ENCODE measurements around the gene TIMP4.

The TIMP4 gene

DNA sequence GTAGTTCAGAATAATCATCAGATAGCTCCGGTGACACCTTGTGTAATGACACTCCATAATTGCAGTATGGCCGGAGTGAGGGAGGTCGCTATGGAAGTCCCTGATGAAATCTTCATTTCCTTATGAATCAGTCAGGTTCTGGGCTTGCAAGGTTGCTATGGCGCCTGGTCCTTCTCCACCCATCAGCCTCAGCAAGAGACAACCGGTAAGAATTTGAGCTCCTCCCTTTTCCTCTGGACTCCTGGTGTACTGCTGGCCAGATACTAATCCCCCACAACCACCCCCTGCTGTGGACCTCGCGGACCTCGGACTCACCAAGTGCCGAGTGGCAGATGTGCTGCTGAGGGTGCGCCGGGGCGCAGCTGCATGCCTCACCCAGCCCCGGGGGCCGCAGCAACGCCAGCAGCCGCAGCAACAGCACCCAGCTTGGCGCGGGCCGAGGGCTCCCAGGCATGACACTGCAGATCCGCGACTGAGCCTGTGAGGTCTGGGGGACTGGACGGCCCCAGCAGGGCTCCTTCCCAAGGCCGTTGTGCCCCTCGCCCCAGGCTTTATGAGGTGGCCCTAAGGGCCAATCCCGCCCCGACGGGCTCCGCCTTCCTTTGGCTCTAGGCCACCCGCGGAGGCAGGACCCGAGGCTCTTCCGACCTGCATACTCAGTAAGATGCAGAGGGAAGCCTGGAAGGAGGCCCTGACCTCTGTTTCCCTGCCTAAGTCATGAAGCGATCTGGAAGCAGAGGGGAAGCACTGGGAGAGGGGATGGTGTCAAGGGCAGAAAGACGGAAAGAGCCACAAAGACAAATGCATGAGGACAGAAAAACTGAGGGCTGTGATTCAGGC, at the start of gene TIMP4:
Gene TIMP4, minus strand, starts transcription at position 526 of the 840 bp plus-strand sequence. Its CDS starts 72 bp downstream, at position 454.
- DNase-seq, result no peak

GRCh38 chr3:12205171-12205570, 46.5 kb upstream of the TIMP4 start:
- DNase-seq, result no peak

- no peak for DNase-seq
Observed at GRCh38 chr3:12201813-12202212, 43.1 kb upstream of the TIMP4 start.

DNA sequence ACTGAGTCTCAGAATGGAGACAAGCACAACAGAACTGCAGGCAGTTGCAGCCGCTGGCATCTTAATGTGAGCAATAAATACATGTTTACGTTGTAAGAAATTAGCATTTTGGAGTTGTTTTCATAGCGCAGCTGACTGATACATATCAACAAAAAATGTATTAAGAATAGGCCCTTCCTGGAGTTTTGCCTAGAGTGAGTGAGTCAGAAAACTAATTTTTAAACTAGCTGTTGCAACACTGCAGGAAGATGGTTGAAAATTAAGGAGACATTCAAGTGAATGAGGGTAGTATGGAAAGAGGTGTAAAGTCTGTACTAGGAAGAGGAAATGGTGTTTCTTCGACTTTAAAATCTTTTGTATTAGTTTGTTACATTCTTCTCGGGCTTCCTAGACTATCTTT, 39.6 kb upstream of the TIMP4 start:
- DNase-seq, result no peak

GRCh38 chr3:12197475-12197874, 38.8 kb upstream of the TIMP4 start:
- no peak for DNase-seq

DNA sequence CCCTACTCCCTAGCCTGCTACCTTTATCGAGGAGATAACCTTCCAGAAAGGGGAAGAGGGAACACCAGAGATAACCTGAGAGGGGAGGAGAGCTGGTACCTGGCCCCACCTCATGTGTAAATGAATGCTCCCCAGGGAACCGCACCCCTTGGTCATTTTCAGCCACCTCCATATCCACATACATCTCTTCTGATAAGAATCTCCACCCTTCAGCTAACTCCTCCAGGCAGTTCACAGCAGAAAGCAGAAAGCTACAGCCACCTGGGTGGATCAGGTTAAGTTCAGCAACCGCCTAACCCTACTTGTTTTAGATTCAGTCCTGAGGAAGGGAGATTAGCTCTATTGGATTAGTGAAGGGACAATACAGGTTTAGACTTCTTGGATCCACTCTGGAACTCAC, 38.0 kb upstream of the TIMP4 start:
- no peak for DNase-seq

DNA sequence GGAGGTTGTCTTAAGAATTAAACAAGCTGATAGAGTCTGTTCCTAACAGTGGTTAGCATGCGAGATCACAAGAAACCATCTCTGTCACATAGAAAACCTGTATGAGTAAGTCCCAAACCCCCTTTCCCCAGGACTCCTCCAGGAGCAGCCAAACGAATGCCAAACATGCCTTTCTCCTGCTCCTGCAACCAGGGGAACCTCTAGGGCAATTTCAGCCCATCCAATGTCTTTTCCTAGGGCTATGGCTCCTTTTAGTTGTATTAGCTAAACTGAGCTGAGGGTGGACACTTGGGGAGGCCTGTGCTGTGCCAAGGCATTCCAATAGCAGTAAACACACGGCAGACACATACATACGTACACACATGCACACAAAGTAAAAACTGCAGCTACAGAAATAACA, 36.5 kb upstream of the TIMP4 start:
- DNase-seq, result no peak

GRCh38 chr3:12194669-12195161, 36.0 kb upstream of the TIMP4 start:
- DNase-seq, result no peak

- no peak for DNase-seq
Observed at GRCh38 chr3:12194209-12194608, 35.5 kb upstream of the TIMP4 start.

DNA sequence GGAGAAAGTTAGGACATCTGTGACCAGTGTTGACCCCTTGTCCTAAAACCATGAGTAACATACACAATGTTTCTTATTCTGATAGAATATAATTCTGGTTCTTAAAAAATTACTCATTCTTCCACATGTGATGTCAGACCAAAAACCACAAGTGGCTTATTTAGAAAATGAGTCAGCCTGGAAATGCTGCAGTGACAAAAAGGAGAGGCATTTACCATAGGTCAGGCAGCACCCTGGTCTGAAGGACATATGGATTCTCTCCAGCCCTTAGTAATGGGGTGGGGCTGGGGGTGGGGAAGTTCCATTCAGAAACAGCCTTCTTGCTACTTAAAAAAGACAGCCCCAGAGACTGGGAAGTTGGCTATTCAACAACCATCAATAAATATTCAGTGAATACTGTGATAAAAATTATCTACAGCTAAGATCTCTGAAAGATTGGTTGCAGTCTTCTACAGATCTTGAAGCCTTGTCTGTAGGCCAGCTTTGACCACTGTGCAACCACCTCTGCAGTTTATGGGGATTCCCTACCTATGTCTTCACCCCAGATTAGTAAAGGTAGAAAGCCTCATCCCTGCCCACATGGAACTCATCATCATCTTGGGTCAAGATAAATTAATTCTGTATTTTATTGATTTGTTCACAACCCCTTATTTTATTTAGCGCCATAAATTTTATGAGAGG, 34.9 kb upstream of the TIMP4 start:
- DNase-seq, result no peak

- DNase-seq, result no peak
Observed at GRCh38 chr3:12192655-12193484, 34.2 kb upstream of the TIMP4 start.

GRCh38 chr3:12192173-12192572, 33.5 kb upstream of the TIMP4 start:
- no peak for DNase-seq

DNA sequence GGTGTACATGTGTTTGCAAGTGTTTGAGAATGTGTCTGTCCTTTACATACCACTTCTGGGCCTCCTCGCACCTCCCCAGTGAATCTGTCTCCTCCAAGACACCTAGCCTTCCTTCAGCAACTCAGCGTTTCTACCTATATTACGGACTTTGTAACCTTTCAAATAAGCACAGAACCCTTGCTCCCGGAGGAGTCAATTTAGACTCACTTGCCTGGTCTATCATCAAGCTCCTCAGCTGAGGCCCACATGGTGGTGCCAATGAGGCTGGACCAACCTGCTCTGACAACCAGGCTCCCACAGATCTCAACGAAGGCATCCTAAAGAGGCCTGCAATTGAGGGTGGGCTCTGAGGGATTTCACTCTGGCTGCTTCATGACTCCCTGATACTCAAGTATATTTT, 32.8 kb upstream of the TIMP4 start:
- DNase-seq, result no peak

GRCh38 chr3:12190832-12191231, 32.1 kb upstream of the TIMP4 start:
- no peak for DNase-seq

- no peak for DNase-seq
Observed at GRCh38 chr3:12190221-12190807, 31.6 kb upstream of the TIMP4 start.

GRCh38 chr3:12188681-12189287, 30.1 kb upstream of the TIMP4 start:
- no peak for DNase-seq

GRCh38 chr3:12188328-12188648, 29.6 kb upstream of the TIMP4 start:
- DNase-seq, result no peak

DNA sequence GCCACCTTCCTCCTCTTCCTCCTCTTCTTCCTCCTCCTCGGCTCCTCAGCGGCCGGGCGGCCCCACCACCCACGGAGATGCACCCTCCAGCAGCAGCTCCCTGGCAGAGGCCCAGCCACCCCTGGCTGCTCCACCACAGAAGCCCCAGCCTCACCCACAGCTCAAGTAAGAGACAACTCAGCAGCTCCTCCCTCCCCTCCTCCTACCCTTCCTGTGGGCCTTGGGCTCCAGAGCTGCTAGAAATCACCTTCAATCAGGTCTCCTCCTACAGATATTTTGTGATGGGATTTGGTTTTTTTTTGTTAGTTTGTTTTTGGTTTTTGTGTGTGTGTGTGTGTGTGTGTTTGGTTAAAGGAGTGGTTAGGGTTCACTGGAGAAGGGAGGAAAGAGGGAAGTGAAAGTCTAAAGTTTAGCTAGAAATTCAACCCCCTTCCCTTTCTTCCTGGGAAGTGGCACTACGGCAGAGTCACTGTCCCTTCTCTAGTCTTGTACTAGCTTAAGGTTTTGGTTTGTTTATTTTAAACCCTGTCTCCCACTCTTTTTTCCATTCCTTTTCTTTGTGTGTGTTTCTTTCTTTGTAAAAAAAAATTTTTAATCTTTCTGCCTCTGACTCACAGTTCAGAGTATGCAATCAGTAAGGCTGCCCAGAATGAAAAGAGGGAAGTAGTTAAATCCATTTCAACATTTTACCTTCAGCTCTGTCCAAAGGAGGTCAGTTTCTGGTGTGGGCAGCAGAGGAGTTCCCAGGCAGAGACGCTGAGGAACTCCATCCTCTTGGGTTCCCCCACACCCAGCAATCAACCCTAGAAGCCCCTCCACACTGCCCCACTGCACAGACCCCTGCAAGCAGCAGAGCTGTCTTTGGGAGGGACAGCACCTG, 29.0 kb upstream of the TIMP4 start:
- DNase-seq, result no peak

GRCh38 chr3:12186515-12187286, 28.0 kb upstream of the TIMP4 start:
- DNase-seq, result no peak

GRCh38 chr3:12186046-12186445, 27.3 kb upstream of the TIMP4 start:
- no peak for DNase-seq

Data from SHP77 treated with DMSO at 0.1 percent for 48 hours (cell line).